GM21381 (cell line): Measurements from ENCODE around the gene FER1L5.

Experiments used
- ATAC-seq: cut with Tn5 transposase; IDR thresholded peaks from one replicate; pipeline ENCODE4 v1.9.1; 2021; ENCODE audit warnings: mild to moderate bottlenecking, moderate library complexity; ENCODE audit not compliant: unreplicated experiment

Gene FER1L5

GRCh38 chr2:96739076-96739632, 96.6 kb downstream of the FER1L5 start:
- ATAC-seq = no peak

GRCh38 chr2:96739633-96740428, 97.3 kb downstream of the FER1L5 start, which contains the start of gene LMAN2L:
Gene LMAN2L (minus strand): TSS chr2:96740064. CDS start chr2:96740040, 24 bp downstream.
- peak; percentile 98 for ATAC-seq

GRCh38 chr2:96747061-96747617, 104.6 kb downstream of the FER1L5 start:
- ATAC-seq = no peak

- no peak for ATAC-seq
Observed at GRCh38 chr2:96751800-96752199, 109.2 kb downstream of the FER1L5 start.

- no peak for ATAC-seq
Observed at GRCh38 chr2:96753661-96754282, 111.2 kb downstream of the FER1L5 start.

- ATAC-seq = no peak
Observed at GRCh38 chr2:96754317-96754716, 111.8 kb downstream of the FER1L5 start.
